GM23338 (cell line): ENCODE results near the gene EID2. TPM values are rescaled to one million over a fixed set of nuclear protein-coding genes. Genes with fewer than 3 reads are reported as not detected.

Experiments used
- EZH2phosphoT487 ChIP-seq: fragments of 200-600 bp; sonication (generic); IDR thresholded peaks from one replicate; pipeline ENCODE4 v1.8.1; 2018; ENCODE audit warnings: antibody characterized with exemption; ENCODE audit not compliant: unreplicated experiment
- NANOG ChIP-seq: IDR thresholded peaks from 2 replicates; pipeline ENCODE4 v1.6.1; 2016; ENCODE audit warnings: antibody characterized with exemption, borderline replicate concordance
- ZNF114 ChIP-seq: fragments of 250-450 bp; sonication (Bioruptor Pico); IDR thresholded peaks from 2 replicates; pipeline ENCODE4 v1.5.0; 2020; ENCODE audit warnings: mild to moderate bottlenecking, moderate library complexity
- ZNF331 ChIP-seq: fragments of 250-450 bp; sonication (Bioruptor Pico); IDR thresholded peaks from 2 replicates; pipeline ENCODE4 v1.5.0; 2020; ENCODE audit warnings: low read depth, mild to moderate bottlenecking, moderate library complexity
- polyA plus RNA-seq: library from polyadenylated mRNA; unstranded; fragments of >200 nt; fragmentation: Nextera tagmentation; extraction: Ambion mirVana; gene quantifications from 2 replicates; pipeline ENCODE4 v1.2.1, GENCODE V29; 2016
- total RNA-seq: library from RNA; depleted of rRNA; stranded (reverse); fragments of >200 nt; shearing (Covaris generic); gene quantifications from 2 replicates; pipeline ENCODE4 v1.2.3, GENCODE V29; 2014
- TF ChIP-seq, protein P1 (sequence below): fragments of 250-450 bp; sonication (Bioruptor Pico); IDR thresholded peaks from 2 replicates; pipeline ENCODE4 v1.5.0; 2020; ENCODE audit warnings: mild to moderate bottlenecking, moderate library complexity
- TF ChIP-seq, protein P2 (sequence below), 2 experiments: fragments of 200-600 bp in 1 of 2; sonication (generic) in 1 of 2; conservative IDR thresholded peaks; 2 replicates each; pipeline versions ENCODE4 v1.5.1 to v1.6.1; 2016 to 2017; ENCODE audit warnings: antibody characterized with exemption in 2 of 2, low read depth in 2 of 2, mild to moderate bottlenecking in 2 of 2, moderate library complexity in 1 of 2
- TF ChIP-seq, protein P3 (sequence below): IDR thresholded peaks from 2 replicates; pipeline ENCODE4 v1.6.1; 2016; ENCODE audit warnings: antibody characterized with exemption

EID2 gene
- total and polyA plus RNA-seq, 2 experiments from 2014 or later: 24.4 to 25.2 TPM

DNA sequence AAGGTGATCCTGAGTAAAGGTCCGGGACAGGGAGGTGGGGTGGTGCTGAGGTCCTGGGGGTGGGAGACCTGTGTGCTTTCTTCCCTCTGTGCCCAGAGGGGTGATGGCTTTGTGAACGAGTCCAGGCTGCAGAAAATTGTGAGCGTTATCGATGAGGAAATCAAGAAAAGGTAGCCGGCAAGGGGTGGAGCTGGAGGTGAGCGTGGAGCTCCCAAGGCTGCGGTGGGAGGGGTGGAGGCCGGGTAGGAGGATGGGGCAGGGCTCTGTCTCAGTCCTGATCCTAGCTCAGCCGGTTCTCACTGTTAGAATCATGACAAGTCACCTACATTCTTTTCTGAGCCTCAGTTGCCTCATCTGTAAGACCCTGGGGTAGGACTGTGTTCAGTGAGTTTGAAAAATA is 21.0 kb downstream of the EID2 start (continued):
- TF ChIP-seq, protein P1, sequence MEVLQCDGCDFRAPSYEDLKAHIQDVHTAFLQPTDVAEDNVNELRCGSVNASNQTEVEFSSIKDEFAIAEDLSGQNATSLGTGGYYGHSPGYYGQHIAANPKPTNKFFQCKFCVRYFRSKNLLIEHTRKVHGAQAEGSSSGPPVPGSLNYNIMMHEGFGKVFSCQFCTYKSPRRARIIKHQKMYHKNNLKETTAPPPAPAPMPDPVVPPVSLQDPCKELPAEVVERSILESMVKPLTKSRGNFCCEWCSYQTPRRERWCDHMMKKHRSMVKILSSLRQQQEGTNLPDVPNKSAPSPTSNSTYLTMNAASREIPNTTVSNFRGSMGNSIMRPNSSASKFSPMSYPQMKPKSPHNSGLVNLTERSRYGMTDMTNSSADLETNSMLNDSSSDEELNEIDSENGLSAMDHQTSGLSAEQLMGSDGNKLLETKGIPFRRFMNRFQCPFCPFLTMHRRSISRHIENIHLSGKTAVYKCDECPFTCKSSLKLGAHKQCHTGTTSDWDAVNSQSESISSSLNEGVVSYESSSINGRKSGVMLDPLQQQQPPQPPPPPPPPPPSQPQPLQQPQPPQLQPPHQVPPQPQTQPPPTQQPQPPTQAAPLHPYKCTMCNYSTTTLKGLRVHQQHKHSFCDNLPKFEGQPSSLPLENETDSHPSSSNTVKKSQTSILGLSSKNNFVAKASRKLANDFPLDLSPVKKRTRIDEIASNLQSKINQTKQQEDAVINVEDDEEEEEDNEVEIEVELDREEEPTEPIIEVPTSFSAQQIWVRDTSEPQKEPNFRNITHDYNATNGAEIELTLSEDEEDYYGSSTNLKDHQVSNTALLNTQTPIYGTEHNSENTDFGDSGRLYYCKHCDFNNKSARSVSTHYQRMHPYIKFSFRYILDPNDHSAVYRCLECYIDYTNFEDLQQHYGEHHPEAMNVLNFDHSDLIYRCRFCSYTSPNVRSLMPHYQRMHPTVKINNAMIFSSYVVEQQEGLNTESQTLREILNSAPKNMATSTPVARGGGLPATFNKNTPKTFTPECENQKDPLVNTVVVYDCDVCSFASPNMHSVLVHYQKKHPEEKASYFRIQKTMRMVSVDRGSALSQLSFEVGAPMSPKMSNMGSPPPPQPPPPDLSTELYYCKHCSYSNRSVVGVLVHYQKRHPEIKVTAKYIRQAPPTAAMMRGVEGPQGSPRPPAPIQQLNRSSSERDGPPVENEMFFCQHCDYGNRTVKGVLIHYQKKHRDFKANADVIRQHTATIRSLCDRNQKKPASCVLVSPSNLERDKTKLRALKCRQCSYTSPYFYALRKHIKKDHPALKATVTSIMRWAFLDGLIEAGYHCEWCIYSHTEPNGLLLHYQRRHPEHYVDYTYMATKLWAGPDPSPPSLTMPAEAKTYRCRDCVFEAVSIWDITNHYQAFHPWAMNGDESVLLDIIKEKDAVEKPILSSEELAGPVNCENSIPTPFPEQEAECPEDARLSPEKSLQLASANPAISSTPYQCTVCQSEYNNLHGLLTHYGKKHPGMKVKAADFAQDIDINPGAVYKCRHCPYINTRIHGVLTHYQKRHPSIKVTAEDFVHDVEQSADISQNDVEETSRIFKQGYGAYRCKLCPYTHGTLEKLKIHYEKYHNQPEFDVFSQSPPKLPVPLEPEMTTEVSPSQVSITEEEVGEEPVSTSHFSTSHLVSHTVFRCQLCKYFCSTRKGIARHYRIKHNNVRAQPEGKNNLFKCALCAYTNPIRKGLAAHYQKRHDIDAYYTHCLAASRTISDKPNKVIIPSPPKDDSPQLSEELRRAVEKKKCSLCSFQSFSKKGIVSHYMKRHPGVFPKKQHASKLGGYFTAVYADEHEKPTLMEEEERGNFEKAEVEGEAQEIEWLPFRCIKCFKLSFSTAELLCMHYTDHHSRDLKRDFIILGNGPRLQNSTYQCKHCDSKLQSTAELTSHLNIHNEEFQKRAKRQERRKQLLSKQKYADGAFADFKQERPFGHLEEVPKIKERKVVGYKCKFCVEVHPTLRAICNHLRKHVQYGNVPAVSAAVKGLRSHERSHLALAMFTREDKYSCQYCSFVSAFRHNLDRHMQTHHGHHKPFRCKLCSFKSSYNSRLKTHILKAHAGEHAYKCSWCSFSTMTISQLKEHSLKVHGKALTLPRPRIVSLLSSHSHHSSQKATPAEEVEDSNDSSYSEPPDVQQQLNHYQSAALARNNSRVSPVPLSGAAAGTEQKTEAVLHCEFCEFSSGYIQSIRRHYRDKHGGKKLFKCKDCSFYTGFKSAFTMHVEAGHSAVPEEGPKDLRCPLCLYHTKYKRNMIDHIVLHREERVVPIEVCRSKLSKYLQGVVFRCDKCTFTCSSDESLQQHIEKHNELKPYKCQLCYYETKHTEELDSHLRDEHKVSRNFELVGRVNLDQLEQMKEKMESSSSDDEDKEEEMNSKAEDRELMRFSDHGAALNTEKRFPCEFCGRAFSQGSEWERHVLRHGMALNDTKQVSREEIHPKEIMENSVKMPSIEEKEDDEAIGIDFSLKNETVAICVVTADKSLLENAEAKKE (CRISPR knock-in tag): no peak
- TF ChIP-seq ZNF331 (CRISPR knock-in tag) (no peak), NANOG (no peak), EZH2phosphoT487 (no peak), ZNF114 (CRISPR knock-in tag) (no peak)
- TF ChIP-seq, protein P2, sequence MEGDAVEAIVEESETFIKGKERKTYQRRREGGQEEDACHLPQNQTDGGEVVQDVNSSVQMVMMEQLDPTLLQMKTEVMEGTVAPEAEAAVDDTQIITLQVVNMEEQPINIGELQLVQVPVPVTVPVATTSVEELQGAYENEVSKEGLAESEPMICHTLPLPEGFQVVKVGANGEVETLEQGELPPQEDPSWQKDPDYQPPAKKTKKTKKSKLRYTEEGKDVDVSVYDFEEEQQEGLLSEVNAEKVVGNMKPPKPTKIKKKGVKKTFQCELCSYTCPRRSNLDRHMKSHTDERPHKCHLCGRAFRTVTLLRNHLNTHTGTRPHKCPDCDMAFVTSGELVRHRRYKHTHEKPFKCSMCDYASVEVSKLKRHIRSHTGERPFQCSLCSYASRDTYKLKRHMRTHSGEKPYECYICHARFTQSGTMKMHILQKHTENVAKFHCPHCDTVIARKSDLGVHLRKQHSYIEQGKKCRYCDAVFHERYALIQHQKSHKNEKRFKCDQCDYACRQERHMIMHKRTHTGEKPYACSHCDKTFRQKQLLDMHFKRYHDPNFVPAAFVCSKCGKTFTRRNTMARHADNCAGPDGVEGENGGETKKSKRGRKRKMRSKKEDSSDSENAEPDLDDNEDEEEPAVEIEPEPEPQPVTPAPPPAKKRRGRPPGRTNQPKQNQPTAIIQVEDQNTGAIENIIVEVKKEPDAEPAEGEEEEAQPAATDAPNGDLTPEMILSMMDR (conservative IDR thresholded peaks at IDR 0.05; ENCODE audit: low read depth in 2 of 2): no peak
- TF ChIP-seq, protein P3, sequence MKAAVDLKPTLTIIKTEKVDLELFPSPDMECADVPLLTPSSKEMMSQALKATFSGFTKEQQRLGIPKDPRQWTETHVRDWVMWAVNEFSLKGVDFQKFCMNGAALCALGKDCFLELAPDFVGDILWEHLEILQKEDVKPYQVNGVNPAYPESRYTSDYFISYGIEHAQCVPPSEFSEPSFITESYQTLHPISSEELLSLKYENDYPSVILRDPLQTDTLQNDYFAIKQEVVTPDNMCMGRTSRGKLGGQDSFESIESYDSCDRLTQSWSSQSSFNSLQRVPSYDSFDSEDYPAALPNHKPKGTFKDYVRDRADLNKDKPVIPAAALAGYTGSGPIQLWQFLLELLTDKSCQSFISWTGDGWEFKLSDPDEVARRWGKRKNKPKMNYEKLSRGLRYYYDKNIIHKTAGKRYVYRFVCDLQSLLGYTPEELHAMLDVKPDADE: no peak
